Ascending aorta (tissue), 2 donors: ENCODE results near the gene POLR1E. TPM values are rescaled to one million over a fixed set of nuclear protein-coding genes. Genes with fewer than 3 reads are reported as not detected.

Experiments used
- DNase-seq, 2 donors: peaks; one replicate each; pipeline ENCODE4 v3.0.0-alpha.2; 2019; ENCODE audit warnings: low spot score in 2 of 2
- H3K27ac ChIP-seq, 2 donors: fragments of 200-600 bp; sonication (generic); one replicate each; pipeline ENCODE4 v1.5.1; 2016 to 2017; ENCODE audit warnings: mild to moderate bottlenecking in 1 of 2
- H3K27me3 ChIP-seq: fragments of 200-600 bp; sonication (generic); one replicate; pipeline ENCODE4 v1.5.1; 2017
- H3K36me3 ChIP-seq, 2 donors: fragments of 200-600 bp; sonication (generic); one replicate each; pipeline ENCODE4 v1.5.1; 2016
- H3K4me1 ChIP-seq, 2 donors: fragments of 200-600 bp; sonication (generic); one replicate each; pipeline ENCODE4 v1.5.1; 2016 to 2017; ENCODE audit warnings: mild to moderate bottlenecking in 1 of 2
- H3K4me3 ChIP-seq, 2 donors: fragments of 200-600 bp; sonication (generic); one replicate each; pipeline ENCODE4 v1.5.1; 2016 to 2017; ENCODE audit warnings: mild to moderate bottlenecking in 1 of 2
- H3K9me3 ChIP-seq, 2 donors: fragments of 200-600 bp; sonication (generic); one replicate each; pipeline ENCODE4 v1.5.1; 2016
- CTCF ChIP-seq, 3 experiments: fragments of 200-600 bp in 2 of 3; fragments of 450-650 bp in 1 of 3; sonication (generic) in 2 of 3; IDR thresholded peaks; one replicate each; pipeline ENCODE4 v1.5.1; 2016 to 2019; ENCODE audit warnings: antibody characterized with exemption in 3 of 3, mild to moderate bottlenecking in 1 of 3, moderate library complexity in 1 of 3
- intact Hi-C: fragments of 100-400 bp; cut with DNase I; formaldehyde crosslinking; loops from one replicate; pipeline ENCODE4 v1.15.1; 2023
- total RNA-seq: library from RNA; depleted of rRNA; stranded (reverse); fragments of >200 nt; gene quantifications from one replicate; pipeline ENCODE4 v1.1.0, GENCODE V29; 2016

Gene POLR1E
- total RNA-seq, 1 donor from 2014 or later: 18.0 TPM

DNA sequence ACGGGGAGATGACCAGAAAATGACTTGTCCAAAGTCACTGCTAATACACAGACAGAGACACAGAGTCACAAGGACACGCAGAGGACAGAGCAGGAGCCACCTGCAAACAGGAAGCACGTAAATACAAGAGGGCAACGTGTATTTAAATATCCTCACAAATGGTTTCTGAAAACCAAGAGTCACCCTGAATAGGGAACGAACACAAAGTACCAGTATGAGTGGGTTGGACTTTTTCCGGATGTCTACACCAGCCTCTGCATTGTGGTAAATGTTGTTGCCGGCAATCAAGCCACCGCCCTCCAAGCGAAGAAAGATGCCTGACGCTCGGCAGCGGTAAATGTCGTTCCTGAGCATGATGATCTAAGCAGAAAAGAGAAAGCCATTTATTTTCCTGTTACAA, 46.0 kb downstream of the POLR1E start:
- no peaks in the 10 kb centered on the region for H3K27me3 ChIP-seq
- no peaks in the 10 kb centered on the region for H3K4me1 ChIP-seq
- peaks cover 11 to 48% of the 10 kb centered on the region in 2 donors for H3K36me3 ChIP-seq
- no peak overlapping the region for H3K27ac ChIP-seq
- intact Hi-C loops: no loop called here
- H3K9me3 ChIP-seq: no peaks in the 10 kb centered on the region
- no peak for TF ChIP-seq CTCF (IDR thresholded peaks at IDR 0.05)
- no peak overlapping the region for H3K4me3 ChIP-seq
- no peak for DNase-seq

DNA sequence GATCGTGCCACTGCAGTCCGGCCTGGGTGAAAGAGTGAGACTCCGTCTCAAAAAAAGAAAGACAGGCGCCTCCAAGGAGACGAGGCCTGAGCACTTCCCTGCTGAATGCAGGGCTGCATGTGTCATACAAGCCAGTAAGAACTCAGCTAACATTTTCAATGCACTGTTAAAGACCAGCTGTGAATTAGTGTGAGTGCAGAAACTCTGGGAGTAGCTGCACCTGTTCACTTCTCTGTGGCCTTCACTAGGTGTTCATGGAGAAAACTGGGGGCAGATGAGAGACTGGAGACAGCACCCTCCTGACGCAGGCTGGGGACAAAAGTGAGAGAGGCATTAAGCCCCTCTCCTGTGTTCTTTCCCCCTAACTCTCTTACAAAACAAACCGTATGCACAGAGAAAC, 48.7 kb downstream of the POLR1E start:
- DNase-seq: no peak
- Histone ChIP-seq H3K36me3 (peaks cover 19 to 48% of the 10 kb centered on the region in 2 donors), H3K9me3 (no peaks in the 10 kb centered on the region), H3K27ac (no peak overlapping the region), H3K4me3 (no peak overlapping the region), H3K4me1 (no peaks in the 10 kb centered on the region), H3K27me3 (no peaks in the 10 kb centered on the region)
- intact Hi-C loops: no loop called here
- TF ChIP-seq CTCF (IDR thresholded peaks at IDR 0.05): no peak

DNA sequence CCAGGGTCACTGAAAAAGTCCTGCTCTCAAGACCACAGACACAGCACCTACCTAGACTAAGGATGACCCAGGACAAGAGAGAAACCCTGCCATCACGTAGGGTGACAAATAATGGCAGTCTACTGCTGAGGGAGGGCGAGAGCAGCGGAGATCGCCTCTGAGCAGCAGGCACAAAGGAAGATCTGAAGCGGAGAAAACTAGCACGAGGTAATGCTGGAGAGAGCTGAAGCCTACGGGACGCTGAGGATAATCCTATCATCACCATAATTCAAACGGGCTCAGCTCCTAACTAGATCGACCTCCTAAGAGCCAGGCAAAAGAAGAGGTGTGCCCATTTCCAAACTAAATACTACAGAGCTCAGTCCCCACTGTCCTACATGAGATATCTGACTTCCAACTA, 49.2 kb downstream of the POLR1E start:
- no peak for DNase-seq
- H3K27ac ChIP-seq: no peak overlapping the region
- H3K9me3 ChIP-seq: no peaks in the 10 kb centered on the region
- H3K4me3 ChIP-seq: no peak overlapping the region
- intact Hi-C loops: no loop called here
- no peak for TF ChIP-seq CTCF (IDR thresholded peaks at IDR 0.05)
- no peaks in the 10 kb centered on the region for H3K27me3 ChIP-seq
- H3K36me3 ChIP-seq: peaks cover 19 to 48% of the 10 kb centered on the region in 2 donors
- no peaks in the 10 kb centered on the region for H3K4me1 ChIP-seq

- no peaks in the 10 kb centered on the region for H3K4me1 ChIP-seq
- no peaks in the 10 kb centered on the region for H3K9me3 ChIP-seq
- DNase-seq: no peak
- H3K4me3 ChIP-seq: no peak overlapping the region
- no peak overlapping the region for H3K27ac ChIP-seq
- peaks cover 16 to 32% of the 10 kb centered on the region in 2 donors for H3K36me3 ChIP-seq
- no peaks in the 10 kb centered on the region for H3K27me3 ChIP-seq
- TF ChIP-seq CTCF (IDR thresholded peaks at IDR 0.05): no peak
- intact Hi-C loops: no loop called here
These were observed 52.4 kb downstream of the POLR1E start for GRCh38 chr9:37538099-37538498.

DNA sequence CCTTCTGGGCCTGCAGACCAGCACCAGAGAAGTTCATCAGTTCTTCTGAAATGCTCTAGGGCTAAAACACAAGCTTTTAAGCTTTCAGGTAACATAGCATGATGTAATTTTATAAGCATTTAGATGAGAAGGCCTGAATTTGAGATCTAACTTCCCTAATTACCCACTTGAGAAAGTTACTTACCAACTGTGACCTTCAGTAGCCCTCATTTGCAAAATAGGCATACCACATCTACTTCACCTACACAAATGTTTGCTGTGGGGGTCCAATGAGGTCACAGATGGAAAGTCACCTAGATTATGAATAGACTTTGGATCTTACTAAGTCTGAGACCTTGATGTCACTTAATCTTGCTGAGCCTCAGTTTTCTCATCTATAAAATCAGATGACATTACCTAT, 53.9 kb downstream of the POLR1E start:
- Histone ChIP-seq H3K4me1 (no peaks in the 10 kb centered on the region), H3K27me3 (no peaks in the 10 kb centered on the region), H3K4me3 (no peak overlapping the region), H3K9me3 (no peaks in the 10 kb centered on the region), H3K36me3 (peaks cover 16 to 32% of the 10 kb centered on the region in 2 donors), H3K27ac (no peak overlapping the region)
- no peak for TF ChIP-seq CTCF (IDR thresholded peaks at IDR 0.05)
- intact Hi-C loops: no loop called here
- DNase-seq: no peak

DNA sequence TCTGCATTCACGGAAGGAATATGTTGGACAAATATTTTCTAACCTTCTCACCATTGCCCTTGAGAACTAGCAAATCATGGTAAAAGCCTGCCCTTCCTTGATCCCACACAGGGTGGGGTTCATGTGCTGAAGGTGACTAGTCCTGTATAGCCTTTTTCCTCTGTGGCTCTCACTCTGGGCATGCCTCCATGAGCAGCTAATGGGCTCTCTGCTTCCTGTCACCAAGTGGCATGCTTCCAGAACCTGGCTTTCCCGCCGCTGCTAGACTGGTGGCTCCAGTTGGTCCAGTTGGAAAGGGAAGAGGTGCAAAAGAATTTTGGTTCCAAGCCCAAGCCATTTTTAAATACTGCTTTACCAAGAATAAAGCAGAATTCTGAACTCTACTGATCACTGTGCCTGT, 54.9 kb downstream of the POLR1E start:
- DNase-seq: no peak
- Histone ChIP-seq H3K9me3 (no peaks in the 10 kb centered on the region), H3K4me1 (no peaks in the 10 kb centered on the region), H3K27ac (no peak overlapping the region), H3K27me3 (no peaks in the 10 kb centered on the region), H3K4me3 (no peak overlapping the region), H3K36me3 (peaks cover 16 to 27% of the 10 kb centered on the region in 2 donors)
- TF ChIP-seq CTCF (IDR thresholded peaks at IDR 0.05): no peak
- intact Hi-C loops: no loop called here
